Measurements from ENCODE around the gene CCDC34.

Gene CCDC34

DNA sequence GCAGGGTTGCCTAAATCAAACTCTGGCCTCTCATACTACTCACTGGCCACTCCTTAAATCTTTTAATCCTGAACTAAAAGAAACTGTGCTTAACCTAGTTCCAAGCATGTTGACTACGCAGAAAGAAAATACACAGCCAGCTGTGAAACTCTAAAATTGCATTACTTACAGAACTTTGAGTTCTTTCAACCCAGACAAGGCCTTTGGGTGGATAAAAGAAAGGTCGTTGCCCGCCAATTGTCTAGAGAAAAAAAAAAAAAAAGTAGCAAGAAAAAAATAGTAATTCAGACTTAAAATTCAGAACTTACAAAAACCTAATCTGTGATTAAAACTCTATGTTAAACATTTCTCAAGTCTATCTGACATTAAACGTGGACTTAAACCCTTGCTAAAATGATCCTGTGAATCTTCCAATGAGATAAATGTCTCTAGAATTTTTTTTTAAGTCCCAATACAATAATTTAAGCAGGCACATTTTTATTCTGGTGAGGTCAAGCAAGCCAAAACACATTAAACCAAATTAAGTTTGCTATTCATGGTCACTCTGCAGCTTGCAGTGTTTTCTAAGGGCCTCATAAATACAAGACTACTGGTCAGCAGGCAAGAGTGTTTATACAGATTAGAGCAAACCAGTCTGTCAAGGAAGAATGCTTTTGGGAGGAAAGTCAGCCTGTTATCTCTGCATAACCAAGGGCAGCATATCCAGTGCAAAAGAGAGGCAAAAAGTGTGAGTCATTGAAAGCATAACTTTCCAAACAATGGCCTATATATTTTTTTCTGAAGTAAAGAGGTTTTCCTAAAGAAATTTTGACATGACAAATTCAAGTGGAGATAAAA, 29.5 kb upstream of the CCDC34 start:
- in situ Hi-C loops (cut with MboI; ENCODE audit: low sequenced_read_pairs): no loop called here

DNA sequence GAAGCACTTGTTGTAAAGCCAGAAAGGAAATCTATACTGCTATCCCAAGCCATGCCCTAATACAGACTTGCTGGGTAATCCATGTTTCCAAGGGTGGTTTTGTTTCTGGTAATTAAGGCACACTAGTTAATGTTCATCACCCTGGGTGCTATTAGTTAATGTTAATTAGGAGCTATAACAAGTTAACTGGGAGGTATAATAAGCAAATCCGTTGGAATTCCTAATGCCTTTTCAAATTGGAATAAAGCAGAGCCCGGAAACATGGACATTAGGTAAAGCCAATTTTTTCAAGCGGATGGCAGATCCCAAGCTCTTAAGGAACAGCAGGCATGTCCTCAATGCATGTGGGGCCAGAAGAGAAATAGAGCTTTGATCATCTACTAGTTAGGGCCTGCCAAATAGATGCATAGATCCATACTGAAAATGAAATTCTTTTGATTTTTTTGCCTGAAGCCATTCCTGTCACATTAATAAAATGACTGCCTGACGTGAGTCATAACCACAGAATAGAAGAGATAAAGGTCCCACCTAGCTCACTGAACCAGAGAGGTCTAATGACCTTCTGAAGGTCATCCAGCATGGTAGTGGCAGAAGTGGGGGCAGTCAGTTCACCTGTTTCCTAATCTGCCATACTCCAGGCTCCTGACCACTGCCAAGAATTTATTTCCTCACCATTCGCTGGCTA, 28.5 kb upstream of the CCDC34 start:
- in situ Hi-C loops (cut with MboI; ENCODE audit: low sequenced_read_pairs): no loop called here

DNA sequence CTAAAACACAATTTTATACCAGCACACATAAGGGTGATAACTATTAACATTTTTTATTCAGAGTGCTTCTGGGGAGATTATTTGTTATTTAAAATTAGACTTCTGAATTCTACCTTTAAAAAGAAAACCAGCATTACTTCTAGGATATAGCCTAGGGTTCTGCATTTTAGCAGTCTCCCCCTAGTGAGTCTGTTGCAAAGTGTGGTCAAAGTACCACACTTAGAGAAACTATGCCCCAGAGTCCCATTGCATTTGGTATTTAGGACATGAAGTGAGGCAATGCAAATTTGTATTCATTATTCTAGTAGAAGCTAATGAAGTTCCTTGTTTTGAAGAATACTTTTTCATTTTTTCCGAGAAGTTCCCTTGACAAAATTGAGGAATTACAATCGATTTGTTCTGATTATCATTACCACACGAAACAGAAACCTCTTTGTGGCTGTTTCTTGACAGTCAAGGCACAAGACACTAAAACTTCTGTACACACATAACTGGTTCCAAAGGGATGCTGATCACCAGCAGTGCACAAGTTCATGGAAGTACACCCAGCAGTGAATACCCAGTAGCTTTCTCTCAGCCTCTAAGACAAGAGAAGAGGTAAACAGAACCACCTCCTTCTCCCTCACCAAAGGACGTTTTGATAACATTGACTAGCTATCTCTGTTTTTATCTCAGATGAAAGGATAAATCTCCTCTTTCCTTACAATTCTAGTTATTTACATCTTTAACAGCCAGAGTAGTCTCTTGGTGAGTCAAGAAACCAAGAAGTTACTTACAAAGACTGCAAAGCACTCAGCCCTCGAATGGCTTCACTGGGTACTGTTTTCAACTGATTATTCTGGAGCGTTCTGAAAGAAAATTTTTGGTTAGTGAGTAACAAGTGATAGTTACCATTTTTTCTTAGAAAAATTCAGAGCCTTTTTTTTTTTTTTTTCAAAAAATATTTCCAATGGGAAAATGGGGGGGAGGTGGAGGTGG, 27.6 kb upstream of the CCDC34 start:
- in situ Hi-C loops (cut with MboI; ENCODE audit: low sequenced_read_pairs): no loop called here

DNA sequence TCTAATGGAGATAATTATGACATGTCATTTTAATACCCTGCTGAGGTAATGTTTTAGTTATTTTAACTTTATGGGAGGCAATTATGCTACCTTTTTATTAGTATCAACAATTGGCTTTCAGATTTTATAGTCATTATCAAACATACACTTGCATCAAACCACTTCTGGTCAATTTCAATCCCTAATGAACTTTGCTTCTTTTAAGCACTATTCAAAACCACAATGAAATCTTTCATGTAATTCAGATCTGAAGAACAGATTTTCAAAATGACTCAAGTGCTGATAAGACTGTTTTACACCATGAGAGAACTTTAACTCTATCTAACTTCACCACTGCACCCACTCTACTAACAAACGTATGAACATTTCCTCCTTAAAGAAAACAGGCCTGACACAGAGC, 25.9 kb upstream of the CCDC34 start:
- in situ Hi-C loops (cut with MboI; ENCODE audit: low sequenced_read_pairs): no loop called here

DNA sequence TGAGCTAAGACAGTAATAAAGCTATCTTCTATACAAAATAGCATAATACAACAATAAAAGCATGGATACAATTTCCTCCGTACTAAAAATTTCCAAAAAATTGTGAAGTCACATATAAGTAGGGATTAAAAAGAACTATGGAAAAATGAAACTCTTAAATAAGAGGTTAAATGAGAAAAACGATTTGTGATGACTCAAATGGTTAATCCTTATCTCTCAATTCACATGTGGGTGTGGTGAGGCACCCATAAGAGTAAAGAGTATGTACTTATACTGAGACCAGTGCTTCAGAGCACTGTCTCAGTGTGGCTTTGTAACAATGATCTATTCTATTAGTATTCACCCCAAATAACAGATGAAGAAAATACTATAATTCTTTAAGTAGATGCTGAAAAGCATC, 25.0 kb upstream of the CCDC34 start:
- in situ Hi-C loops (cut with MboI; ENCODE audit: low sequenced_read_pairs): no loop called here

DNA sequence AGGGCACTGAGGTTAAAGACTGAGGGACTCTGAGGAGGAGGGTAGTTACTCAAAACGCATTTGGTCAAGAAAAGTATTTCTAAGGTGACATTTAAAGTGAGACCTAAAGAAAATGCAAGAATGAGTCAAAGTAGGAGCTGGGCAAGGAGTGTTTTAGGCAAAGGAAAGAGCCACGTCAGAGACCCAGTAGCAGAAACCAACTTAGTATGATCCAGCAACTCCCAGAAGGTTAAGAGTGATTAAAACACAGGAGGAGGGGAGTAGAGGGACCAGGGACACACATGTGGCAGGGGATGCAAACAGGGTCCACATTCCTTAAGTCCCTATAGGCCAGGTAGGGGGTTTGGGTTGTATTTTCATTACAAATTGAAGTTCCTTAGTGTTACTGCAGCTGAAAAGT, 24.3 kb upstream of the CCDC34 start:
- in situ Hi-C loops (cut with MboI; ENCODE audit: low sequenced_read_pairs): no loop called here

DNA sequence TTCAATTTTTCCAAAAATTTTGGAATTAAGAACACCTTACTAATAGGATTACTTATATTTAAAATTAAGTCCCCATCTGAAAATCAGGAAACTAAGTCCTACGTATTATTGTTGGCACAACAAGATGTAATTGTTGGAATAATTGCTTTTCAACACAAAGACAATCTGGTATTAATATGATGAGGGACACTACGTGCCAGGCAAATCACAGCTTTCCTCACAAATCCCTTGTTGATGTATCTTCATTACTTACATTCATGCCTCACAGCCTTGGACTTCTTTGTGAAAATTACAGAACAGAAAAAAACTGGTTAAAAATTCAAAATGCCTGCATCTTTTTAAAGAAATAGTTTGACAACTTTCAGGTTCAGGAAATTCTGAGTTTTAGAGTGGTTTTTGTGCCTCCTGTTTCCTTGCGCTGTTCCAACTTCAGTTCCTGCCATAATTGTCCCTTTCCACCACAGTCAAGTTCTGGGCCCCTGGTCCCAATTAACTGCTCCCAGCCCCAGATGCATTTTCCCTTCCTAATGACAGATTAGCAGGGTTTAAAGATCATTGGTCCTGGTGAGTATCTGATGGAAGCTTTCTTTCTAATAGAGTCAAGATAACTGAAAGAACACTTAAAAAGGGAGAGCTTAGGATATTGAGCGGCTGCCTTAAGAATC, 23.3 kb upstream of the CCDC34 start:
- in situ Hi-C loops (cut with MboI; ENCODE audit: low sequenced_read_pairs): no loop called here

DNA sequence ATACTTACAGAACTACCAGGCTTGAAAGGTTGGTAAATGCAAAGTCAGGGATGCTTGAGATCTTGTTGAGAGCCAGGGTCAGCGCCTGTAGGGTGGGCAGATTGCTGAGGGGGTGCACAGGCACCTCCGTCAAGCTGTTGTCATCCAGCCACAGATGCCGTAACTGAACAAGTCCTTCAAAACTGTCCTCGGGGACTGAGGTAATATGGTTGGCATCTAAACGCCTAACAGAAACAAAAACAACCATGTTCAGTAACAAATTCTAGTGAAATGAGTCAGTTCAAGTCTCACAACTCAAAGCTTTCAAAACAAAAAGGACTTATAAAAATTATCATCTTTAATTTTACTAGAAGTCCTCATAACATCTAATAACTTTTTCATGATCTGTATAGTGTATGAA, 22.2 kb upstream of the CCDC34 start:
- in situ Hi-C loops (cut with MboI; ENCODE audit: low sequenced_read_pairs): no loop called here

DNA sequence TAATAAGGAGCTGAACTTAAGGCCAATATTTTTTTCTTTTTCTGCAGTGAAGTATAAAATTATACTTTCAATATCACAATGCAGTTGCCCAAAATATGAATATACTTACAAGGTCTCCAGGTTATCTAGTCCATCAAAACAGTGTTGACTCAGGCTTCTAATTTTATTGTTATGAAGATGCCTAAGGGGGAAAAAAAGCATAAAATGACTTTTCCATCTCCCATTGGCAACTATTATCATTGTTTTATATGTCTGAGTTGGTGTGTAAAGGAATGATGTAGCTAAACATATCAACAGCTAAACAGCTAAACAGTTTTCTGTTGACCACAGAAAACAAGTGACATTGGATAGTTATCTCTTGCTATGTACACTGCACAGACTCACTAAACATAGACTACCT, 21.2 kb upstream of the CCDC34 start:
- in situ Hi-C loops (cut with MboI; ENCODE audit: low sequenced_read_pairs): no loop called here

DNA sequence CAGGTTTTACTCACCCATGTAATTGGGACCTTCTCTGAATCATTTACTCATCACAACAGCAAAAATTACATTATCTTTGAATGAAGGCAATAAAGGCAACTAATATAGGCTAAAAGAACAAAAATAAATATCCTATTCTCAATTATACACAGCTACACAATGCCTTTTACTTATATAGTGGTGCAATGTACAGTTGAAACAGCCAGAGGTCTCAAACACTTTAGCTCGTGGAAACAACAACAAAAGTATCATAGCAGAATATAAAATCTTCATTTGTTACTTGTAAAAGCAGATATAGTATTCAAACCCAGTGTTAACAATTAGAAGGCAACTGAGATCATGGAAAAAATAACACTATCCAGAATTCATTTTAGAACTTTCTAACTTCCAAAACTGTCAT, 20.6 kb upstream of the CCDC34 start:
- in situ Hi-C loops (cut with MboI; ENCODE audit: low sequenced_read_pairs): no loop called here

DNA sequence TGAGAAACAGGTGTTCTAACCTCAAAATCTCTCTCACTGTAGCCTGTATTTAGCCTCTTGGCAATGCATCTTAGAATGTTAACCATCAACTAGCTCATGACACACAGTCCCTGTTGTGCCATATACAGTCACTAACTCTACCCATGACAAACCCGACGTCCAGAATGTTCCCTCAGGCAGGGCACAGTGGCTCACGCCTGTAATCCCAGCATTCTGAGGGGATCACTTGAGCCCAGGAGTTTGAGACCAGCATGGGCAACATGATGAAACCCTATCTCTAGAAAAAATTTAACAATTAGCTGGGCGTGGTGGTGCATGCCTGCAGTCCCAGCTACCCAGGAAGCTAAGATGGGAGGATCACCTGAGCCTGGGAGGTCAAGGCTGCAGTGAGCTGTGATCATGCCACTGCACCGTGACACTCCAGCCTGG, 18.2 kb upstream of the CCDC34 start:
- in situ Hi-C loops (cut with MboI; ENCODE audit: low sequenced_read_pairs): no loop called here

DNA sequence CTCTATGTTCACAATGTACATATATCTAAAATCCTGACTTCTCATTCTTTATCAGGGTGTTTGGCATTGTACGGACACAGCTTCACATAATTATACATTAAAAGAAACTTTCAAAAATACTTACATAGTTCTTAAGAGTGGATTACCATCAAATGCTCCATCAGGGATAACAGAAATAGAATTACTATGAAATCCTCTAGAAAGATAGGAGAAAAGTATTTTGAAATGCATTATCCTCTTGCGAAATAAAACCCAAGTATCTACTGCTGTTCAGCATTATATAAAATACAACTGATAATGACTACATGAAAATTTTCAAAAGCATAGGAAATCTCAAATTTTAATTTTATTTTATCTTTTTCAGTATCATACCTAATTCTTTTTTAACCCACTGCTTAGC, 17.8 kb upstream of the CCDC34 start:
- in situ Hi-C loops (cut with MboI; ENCODE audit: low sequenced_read_pairs): no loop called here

DNA sequence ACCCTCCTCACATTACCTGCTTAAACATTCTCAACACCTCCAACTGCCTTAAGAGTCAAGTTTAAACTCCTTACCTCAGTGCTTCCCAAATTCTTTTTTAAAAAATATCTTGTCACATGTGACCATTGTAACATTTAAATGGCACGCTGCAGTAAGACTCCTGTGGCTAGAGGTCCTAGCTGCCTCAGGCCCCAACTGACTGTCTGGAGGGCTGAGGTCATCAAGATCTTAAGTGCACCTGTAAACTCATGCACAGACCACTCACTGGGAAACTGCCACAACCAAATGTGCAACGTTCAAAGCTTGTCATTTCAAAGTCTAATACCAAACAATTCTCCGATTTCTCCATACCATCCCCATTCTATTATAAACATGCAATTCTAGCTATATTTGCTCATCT, 16.4 kb upstream of the CCDC34 start:
- in situ Hi-C loops (cut with MboI; ENCODE audit: low sequenced_read_pairs): no loop called here

DNA sequence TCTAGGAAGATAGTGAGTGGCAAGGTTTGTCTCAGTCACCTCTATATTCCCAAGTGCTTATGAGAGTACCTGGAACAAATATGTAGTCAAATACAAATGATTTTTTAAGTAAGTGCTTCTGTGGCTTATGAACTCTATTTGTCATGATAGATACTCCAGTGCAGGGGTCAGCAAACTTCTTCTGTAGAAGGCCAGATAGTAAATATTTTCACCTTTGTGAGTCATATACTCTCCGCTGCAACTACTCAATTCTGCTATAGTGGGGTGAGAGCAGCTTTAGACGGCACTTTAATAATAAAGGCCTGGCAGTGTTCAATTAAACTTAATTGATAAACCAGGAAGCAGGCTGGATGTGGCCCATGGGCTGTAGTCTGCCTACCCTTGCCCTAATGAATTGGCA, 12.4 kb upstream of the CCDC34 start:
- in situ Hi-C loops (cut with MboI; ENCODE audit: low sequenced_read_pairs): no loop called here

DNA sequence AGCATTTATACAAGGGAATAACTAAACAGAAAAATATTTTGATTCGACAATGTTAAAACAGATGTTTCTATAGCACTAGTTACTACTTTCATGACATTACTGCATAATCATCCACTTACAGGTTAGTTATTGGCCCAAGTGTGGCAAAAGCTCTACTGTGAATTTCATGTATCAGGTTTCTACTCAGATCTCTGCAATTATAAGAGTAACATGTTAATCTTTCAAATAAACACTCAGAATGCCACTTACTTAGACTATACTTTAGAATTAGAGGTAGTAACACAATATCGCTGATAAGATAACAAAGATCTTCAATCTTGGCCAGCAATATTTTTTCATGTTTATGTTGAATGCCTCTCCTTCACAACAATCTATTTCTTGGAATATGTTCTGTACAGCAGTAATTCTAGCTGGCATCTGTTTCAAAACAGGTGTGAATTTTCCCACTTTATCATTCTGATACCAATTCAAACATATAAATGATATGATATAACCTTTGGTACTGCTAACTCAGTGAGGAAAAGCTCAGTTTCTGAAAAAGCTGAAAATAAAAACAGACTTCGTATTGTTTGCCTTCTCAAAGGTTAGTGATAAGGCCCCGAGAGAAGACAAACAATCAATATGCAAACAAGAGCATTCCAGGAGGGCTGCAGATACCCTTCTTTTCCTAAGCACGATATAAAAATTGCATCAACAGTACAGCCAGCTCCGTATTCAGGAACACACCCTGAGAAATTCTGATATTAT, 11.0 kb upstream of the CCDC34 start:
- in situ Hi-C loops (cut with MboI; ENCODE audit: low sequenced_read_pairs): no loop called here

DNA sequence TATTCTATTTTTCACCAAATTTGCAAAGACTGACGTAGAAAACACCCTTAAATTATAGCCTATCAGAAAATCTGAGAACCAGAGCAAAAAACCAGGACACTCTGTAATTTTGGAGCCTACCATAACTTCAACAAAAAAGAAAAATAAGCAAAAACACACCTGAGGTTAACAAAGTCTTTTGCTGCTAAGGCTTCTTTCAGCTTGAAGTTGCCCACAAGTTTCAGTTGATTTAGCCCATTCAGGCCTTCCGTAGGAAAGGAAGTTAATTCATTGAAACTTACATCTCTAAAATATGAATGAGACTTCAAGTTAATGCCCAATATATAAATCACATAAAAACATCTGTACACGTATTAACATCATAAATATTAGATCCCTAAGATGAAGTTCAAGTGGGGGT, 10.4 kb upstream of the CCDC34 start:
- in situ Hi-C loops (cut with MboI; ENCODE audit: low sequenced_read_pairs): no loop called here

DNA sequence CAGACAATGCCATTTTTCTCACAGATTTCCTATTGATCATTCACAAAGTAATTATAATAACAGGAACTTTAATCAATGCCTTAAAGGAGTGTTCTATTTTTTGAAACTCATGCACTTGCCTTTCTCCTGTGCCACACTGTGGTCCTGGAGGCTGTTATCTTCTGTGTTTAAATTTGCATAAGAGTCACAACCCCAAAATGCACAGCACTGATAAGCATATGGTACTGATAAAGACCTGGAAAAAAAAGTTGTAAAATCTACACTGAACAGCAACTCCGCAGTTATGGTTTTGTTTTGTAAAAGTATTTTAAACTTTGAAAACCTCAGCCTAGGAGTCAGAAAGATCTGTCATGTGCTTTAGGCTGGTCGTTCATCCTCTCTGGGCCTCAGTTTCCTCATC, 9.1 kb upstream of the CCDC34 start:
- in situ Hi-C loops (cut with MboI; ENCODE audit: low sequenced_read_pairs): no loop called here

DNA sequence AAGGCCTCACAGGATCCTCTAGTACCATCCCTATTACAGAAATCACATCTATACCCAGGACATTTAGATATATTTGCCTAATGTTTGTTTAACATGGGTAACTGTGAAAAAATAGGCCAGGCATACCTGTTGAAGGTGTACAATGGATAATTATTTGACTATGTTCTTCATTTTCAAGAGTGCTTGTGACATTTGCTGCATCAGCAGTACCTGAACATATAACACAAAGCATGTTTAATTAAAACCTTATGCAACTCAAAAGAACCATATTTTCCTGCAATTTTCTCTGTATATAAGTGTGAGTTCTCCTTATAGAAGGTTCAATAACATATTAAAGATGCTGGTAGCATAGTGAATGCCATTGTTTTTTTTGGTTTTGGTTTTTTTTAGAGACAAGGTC, 8.5 kb upstream of the CCDC34 start:
- in situ Hi-C loops (cut with MboI; ENCODE audit: low sequenced_read_pairs): no loop called here

DNA sequence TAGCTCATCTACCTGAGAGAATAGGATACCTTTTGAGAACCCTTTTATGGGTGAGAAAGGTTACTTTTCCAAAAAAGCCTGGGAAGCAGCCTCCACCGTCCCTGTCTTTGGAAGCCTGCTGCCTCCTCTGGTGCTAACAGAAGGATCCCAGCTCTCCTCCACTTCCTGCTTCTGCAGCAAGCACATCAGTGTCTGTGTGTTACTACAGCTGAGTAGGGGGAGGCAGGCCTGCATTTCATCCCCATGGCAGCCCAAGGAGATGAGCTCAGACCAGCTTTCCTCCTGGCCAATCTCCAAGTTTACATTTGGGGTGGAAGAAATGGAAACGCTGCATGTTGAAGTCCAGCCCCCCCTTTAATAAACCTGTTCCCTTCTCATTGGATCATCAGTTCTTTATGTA, 7.4 kb upstream of the CCDC34 start:
- in situ Hi-C loops (cut with MboI; ENCODE audit: low sequenced_read_pairs): no loop called here

DNA sequence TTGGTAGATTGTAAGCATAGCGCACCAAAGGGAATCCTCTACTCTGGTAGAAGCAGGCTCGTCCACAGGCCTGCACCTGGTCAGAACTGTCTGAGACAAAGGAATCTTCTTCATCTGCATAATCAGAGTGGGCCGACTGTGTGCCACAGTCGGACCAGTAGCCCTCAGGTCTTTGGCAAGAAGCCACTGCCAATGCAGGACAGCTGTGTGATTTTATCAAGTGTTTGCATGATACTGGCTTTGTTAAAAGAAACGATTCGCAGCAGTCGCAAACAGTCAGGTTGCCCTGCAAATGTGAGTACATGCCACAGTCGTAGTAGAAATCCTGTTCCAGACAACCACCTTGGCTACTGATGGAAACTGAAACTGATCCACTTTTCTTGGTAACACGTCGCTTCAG, 4.9 kb upstream of the CCDC34 start:
- in situ Hi-C loops (cut with MboI; ENCODE audit: low sequenced_read_pairs): no loop called here

All from HL-60/S4 (cell line).